IMR-90 (cell line): ENCODE data around the gene STIM1. TPM values are rescaled to one million over a fixed set of nuclear protein-coding genes. Genes with fewer than 3 reads are reported as not detected.

ENCODE experiments used
- ATAC-seq: fragments of 200-7000 bp; cut with Tn5 transposase; 2 replicates; pipeline ENCODE4 v1.9.1; 2020; ENCODE audit warnings: low read depth, mild to moderate bottlenecking, moderate library complexity
- BruUV-seq: library from RNA; stranded (reverse); fragments of 400-500 nt; replicated peaks from 2 replicates; lab custom pipeline; 2021; lab: Mats Ljungman, UMichigan
- CTCF ChIA-PET: fragments of 300-600 bp; formaldehyde crosslinking; extraction: SDS; loops from one replicate; lab custom pipeline; 2021; ENCODE audit warnings: antibody characterized with exemption; lab: Yijun Ruan, JAX
- POLR2A ChIA-PET: fragments of 300-600 bp; sonication (Branson Sonifier 250); formaldehyde crosslinking; loops from one replicate; lab custom pipeline; 2022; ENCODE audit warnings: antibody characterized with exemption; ENCODE audit not compliant: unreplicated experiment; lab: Charles Lee
- DNase-seq: peaks from one replicate; pipeline ENCODE4 v3.0.0; 2013
- H2AFZ ChIP-seq: replicated peaks from 2 replicates; pipeline ENCODE3; 2013; ENCODE audit warnings: low read length, mild to moderate bottlenecking; ENCODE audit not compliant: poor library complexity
- H2AK5ac ChIP-seq: 2 replicates; pipeline ENCODE4 v1.6.1; 2013; ENCODE audit warnings: low read depth, low read length, inconsistent platforms
- H2AK9ac ChIP-seq: replicated peaks from 2 replicates; pipeline ENCODE3; 2013; ENCODE audit warnings: mild to moderate bottlenecking, low read depth, low read length, moderate library complexity; ENCODE audit not compliant: poor library complexity
- H2BK120ac ChIP-seq: 2 replicates; pipeline ENCODE4 v1.6.1; 2013; ENCODE audit warnings: low read depth, low read length, inconsistent platforms
- H2BK15ac ChIP-seq: 3 replicates; pipeline ENCODE4 v1.6.1; 2013; ENCODE audit warnings: low read depth, low read length, inconsistent platforms
- H2BK20ac ChIP-seq: 2 replicates; pipeline ENCODE4 v1.6.1; 2013; ENCODE audit warnings: low read depth, mild to moderate bottlenecking, inconsistent platforms, low read length, moderate library complexity
- H2BK5ac ChIP-seq: 2 replicates; pipeline ENCODE4 v1.6.1; 2013; ENCODE audit warnings: mild to moderate bottlenecking, low read depth, low read length, inconsistent platforms; ENCODE audit not compliant: poor library complexity, severe bottlenecking
- H3K14ac ChIP-seq: replicated peaks from 2 replicates; pipeline ENCODE4 v1.6.1; 2013; ENCODE audit warnings: low read depth, low read length, inconsistent platforms
- H3K18ac ChIP-seq: 2 replicates; pipeline ENCODE4 v1.6.1; 2013; ENCODE audit warnings: low read depth, low read length, control low read depth
- H3K23ac ChIP-seq: 2 replicates; pipeline ENCODE4 v1.6.1; 2013; ENCODE audit warnings: low read depth, low read length, inconsistent platforms
- H3K27ac ChIP-seq: 2 replicates; pipeline ENCODE4 v1.5.1; 2013; ENCODE audit warnings: mild to moderate bottlenecking, control low read depth, low read length; ENCODE audit not compliant: insufficient read depth
- H3K27me3 ChIP-seq: 2 replicates; pipeline ENCODE4 v1.6.1; 2013; ENCODE audit warnings: low read length; ENCODE audit not compliant: control insufficient read depth, insufficient read depth
- H3K36me3 ChIP-seq: 2 replicates; pipeline ENCODE4 v1.6.1; 2013; ENCODE audit warnings: low read length, mixed read lengths; ENCODE audit not compliant: control insufficient read depth, insufficient read depth
- H3K4ac ChIP-seq: 2 replicates; pipeline ENCODE4 v1.6.1; 2013; ENCODE audit warnings: low read depth, low read length, inconsistent platforms
- H3K4me1 ChIP-seq: 2 replicates; pipeline ENCODE4 v1.6.1; 2013; ENCODE audit warnings: low read length, mixed read lengths; ENCODE audit not compliant: control insufficient read depth, insufficient read depth
- H3K4me2 ChIP-seq: 2 replicates; pipeline ENCODE4 v1.6.1; 2013; ENCODE audit warnings: low read depth, mild to moderate bottlenecking, control low read depth, low read length, moderate library complexity
- H3K4me3 ChIP-seq: 2 replicates; pipeline ENCODE4 v1.5.1; 2013; ENCODE audit warnings: low read depth, mild to moderate bottlenecking, control low read depth, low read length, moderate library complexity; ENCODE audit not compliant: insufficient read depth
- H3K56ac ChIP-seq: 2 replicates; pipeline ENCODE4 v1.6.1; 2013; ENCODE audit warnings: low read length, inconsistent platforms; ENCODE audit not compliant: insufficient read depth; ENCODE audit errors: extremely low read depth
- H3K79me1 ChIP-seq, 2 experiments: 2 replicates each; pipeline ENCODE4 v1.6.1; 2013; ENCODE audit warnings: low read length in 2 of 2, inconsistent platforms in 1 of 2, low read depth in 1 of 2
- H3K9ac ChIP-seq: 2 replicates; pipeline ENCODE4 v1.6.1; 2013; ENCODE audit warnings: low read depth, low read length, control low read depth
- H3K9me1 ChIP-seq: 2 replicates; pipeline ENCODE4 v1.6.1; 2013; ENCODE audit warnings: low read length, inconsistent platforms; ENCODE audit not compliant: insufficient read depth
- H3K9me3 ChIP-seq: 2 replicates; pipeline ENCODE4 v1.6.1; 2013; ENCODE audit warnings: low read length; ENCODE audit not compliant: control insufficient read depth, insufficient read depth
- H4K20me1 ChIP-seq: 2 replicates; pipeline ENCODE4 v1.6.1; 2013; ENCODE audit warnings: low read length, inconsistent platforms; ENCODE audit not compliant: insufficient read depth
- H4K5ac ChIP-seq: 2 replicates; pipeline ENCODE4 v1.6.1; 2013; ENCODE audit warnings: mild to moderate bottlenecking, low read depth, low read length, control low read depth
- H4K8ac ChIP-seq, 2 experiments: 2 replicates each; pipeline ENCODE4 v1.6.1; 2013; ENCODE audit warnings: low read depth in 2 of 2, low read length in 2 of 2, control low read depth in 1 of 2, inconsistent platforms in 1 of 2
- H4K91ac ChIP-seq: 2 replicates; pipeline ENCODE4 v1.6.1; 2013; ENCODE audit warnings: low read depth, low read length, inconsistent platforms; ENCODE audit not compliant: insufficient read depth
- BHLHE40 ChIP-seq: fragments of 150-350 bp; IDR thresholded peaks from 2 replicates; pipeline ENCODE4 v1.6.1; 2016; ENCODE audit warnings: mild to moderate bottlenecking, low read depth, low read length
- CEBPB ChIP-seq: IDR thresholded peaks from 2 replicates; pipeline ENCODE4 v1.6.1; 2012; ENCODE audit warnings: low read depth, low read length, improper control_type of control experiment
- CHD1 ChIP-seq: IDR thresholded peaks from 2 replicates; pipeline ENCODE4 v1.6.1; 2012; ENCODE audit warnings: low read depth, low read length, improper control_type of control experiment
- CTCF ChIP-seq: conservative IDR thresholded peaks from 2 replicates; pipeline ENCODE4 v1.5.1; 2012; ENCODE audit warnings: mild to moderate bottlenecking, low read depth, low read length, improper control_type of control experiment
- MAZ ChIP-seq: IDR thresholded peaks from 2 replicates; pipeline ENCODE4 v1.6.1; 2012; ENCODE audit warnings: low read depth, mild to moderate bottlenecking, low read length, improper control_type of control experiment, moderate library complexity, borderline replicate concordance
- MXI1 ChIP-seq: IDR thresholded peaks from 2 replicates; pipeline ENCODE4 v1.6.1; 2012; ENCODE audit warnings: low read depth, mild to moderate bottlenecking, low read length, moderate library complexity, borderline replicate concordance
- NFE2L2 ChIP-seq: fragments of 150-350 bp; IDR thresholded peaks from 2 replicates; pipeline ENCODE4 v1.6.1; 2016; ENCODE audit warnings: low read depth, mild to moderate bottlenecking, low read length
- POLR2A ChIP-seq: IDR thresholded peaks from 2 replicates; pipeline ENCODE4 v1.6.1; 2012; ENCODE audit warnings: mild to moderate bottlenecking, low read depth, low read length
- RAD21 ChIP-seq: IDR thresholded peaks from 2 replicates; pipeline ENCODE4 v1.6.1; 2012; ENCODE audit warnings: low read length, improper control_type of control experiment
- dilution Hi-C: fragments of 300-500 bp; cut with HindIII; formaldehyde crosslinking; loops from one replicate; pipeline ENCODE4 v1.14.3; 2018; ENCODE audit warnings: low sequenced_read_pairs; ENCODE audit not compliant: unreplicated experiment
- in situ Hi-C: fragments of 300-500 bp; cut with MboI; formaldehyde crosslinking; loops from 3 replicates; pipeline ENCODE4 v1.14.3; 2019; ENCODE audit warnings: low sequenced_read_pairs, inconsistent platforms, mixed read lengths
- intact Hi-C: fragments of 100-400 bp; cut with micrococcal nuclease; formaldehyde crosslinking; loops from 2 replicates; pipeline ENCODE4 v1.10.0; 2022
- polyA plus RNA-seq, 3 experiments: library from polyadenylated mRNA; depleted of rRNA; stranded (reverse); fragments of >200 nt; gene quantifications; 2 replicates each; pipeline ENCODE4 v1.2.3, GENCODE V29; 2012; ENCODE audit warnings: low replicate concordance in 1 of 3
- total RNA-seq: library from RNA; depleted of rRNA; stranded (reverse); fragments of >200 nt; gene quantifications from 2 replicates; pipeline ENCODE4 v1.2.3, GENCODE V29; 2012
- TF ChIP-seq, protein P1 (sequence below): fragments of 150-350 bp; IDR thresholded peaks from 2 replicates; pipeline ENCODE4 v1.6.1; 2016; ENCODE audit warnings: low read depth, mild to moderate bottlenecking, low read length, moderate library complexity, borderline replicate concordance
- TF ChIP-seq, protein P2 (sequence below): fragments of 150-350 bp; IDR thresholded peaks from 2 replicates; pipeline ENCODE4 v1.6.1; 2017; ENCODE audit warnings: mild to moderate bottlenecking, antibody characterized with exemption, low read length, low read depth

STIM1 gene
- total and polyA plus RNA-seq, 2 of the 4 experiments (the other 2 are of a cell fraction): 17.9 to 23.0 TPM

DNA sequence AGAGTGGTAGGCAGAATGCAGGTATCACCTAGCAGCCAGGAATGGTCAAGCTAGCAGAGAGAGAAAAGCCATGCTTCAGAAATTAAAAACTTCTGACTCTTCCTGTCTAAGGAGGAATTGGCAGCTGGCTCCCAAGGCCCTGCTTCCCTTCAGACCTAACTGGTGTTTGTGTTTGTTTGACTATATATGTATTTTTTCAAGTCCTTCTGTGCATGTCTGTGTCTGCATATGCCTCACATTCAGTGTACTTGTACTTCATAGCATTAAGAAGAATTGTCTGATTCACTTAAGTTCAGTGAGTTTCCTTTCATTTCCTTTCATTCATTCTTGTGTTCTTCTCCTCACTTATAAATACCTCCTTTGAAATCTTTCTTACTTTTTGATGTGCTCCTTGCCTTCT, 130.2 kb downstream of the STIM1 start:
- Histone ChIP-seq H3K36me3 (no peaks in the 10 kb centered on the region), H2AK9ac (no peak overlapping the region), H2AFZ (no peak overlapping the region), H2BK120ac (no peak overlapping the region), H3K4ac (no peak overlapping the region), H2AK5ac (no peak overlapping the region), H2BK20ac (no peak overlapping the region), H3K56ac (no peak overlapping the region), H3K4me3 (no peak overlapping the region), H3K18ac (no peak overlapping the region), H4K91ac (no peak overlapping the region), H3K27ac (no peak overlapping the region), H3K4me2 (no peak overlapping the region), H2BK5ac (no peak overlapping the region), H3K9ac (no peak overlapping the region), H2BK15ac (no peak overlapping the region), H3K9me3 (no peaks in the 10 kb centered on the region), H3K4me1 (peaks cover 3% of the 10 kb centered on the region; the same call in 1 of the 2 replicates), H3K14ac (no peak overlapping the region), H4K20me1 (no peaks in the 10 kb centered on the region), H3K9me1 (no peaks in the 10 kb centered on the region), H4K8ac (no peak overlapping the region), H3K79me1 (no peaks in the 10 kb centered on the region), H4K5ac (no peak overlapping the region), H3K27me3 (no peaks in the 10 kb centered on the region), H3K23ac (no peak overlapping the region)
- TF ChIP-seq MXI1 (no peak), CTCF (no peak), BHLHE40 (no peak), CHD1 (no peak), CEBPB (no peak), MAZ (no peak), NFE2L2 (no peak), POLR2A (no peak), RAD21 (no peak)
- TF ChIP-seq, protein P1, sequence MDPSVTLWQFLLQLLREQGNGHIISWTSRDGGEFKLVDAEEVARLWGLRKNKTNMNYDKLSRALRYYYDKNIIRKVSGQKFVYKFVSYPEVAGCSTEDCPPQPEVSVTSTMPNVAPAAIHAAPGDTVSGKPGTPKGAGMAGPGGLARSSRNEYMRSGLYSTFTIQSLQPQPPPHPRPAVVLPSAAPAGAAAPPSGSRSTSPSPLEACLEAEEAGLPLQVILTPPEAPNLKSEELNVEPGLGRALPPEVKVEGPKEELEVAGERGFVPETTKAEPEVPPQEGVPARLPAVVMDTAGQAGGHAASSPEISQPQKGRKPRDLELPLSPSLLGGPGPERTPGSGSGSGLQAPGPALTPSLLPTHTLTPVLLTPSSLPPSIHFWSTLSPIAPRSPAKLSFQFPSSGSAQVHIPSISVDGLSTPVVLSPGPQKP: no peak
- TF ChIP-seq, protein P2, sequence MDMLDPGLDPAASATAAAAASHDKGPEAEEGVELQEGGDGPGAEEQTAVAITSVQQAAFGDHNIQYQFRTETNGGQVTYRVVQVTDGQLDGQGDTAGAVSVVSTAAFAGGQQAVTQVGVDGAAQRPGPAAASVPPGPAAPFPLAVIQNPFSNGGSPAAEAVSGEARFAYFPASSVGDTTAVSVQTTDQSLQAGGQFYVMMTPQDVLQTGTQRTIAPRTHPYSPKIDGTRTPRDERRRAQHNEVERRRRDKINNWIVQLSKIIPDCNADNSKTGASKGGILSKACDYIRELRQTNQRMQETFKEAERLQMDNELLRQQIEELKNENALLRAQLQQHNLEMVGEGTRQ: no peak
- ATAC-seq: no peak
- dilution Hi-C loops: no loop called here
- in situ Hi-C loops: no loop called here
- POLR2A ChIA-PET: interaction anchor here (0.6 kb wide), 1 partner anchor 34 kb away, joined by 3 read pairs; no protein-coding TSS in a partner anchor
- intact Hi-C loops: loop anchor here (2.0 kb wide), 1 partner anchor 131 kb away; the partner anchor contains the start of gene STIM1
- no TSS peak for BruUV-seq
- DNase-seq: no peak
- CTCF ChIA-PET: no interaction called here
